GM18517 (cell line): ENCODE data around the gene SLC38A3.
"Not testable (repeated sequence)": the region's sequence is repeated elsewhere in the genome, so short reads cannot be mapped to it uniquely, and the experiment has no call there.

Experiments
- ATAC-seq: cut with Tn5 transposase; IDR thresholded peaks from one replicate; pipeline ENCODE4 v1.9.1; 2021; ENCODE audit warnings: mild to moderate bottlenecking, moderate library complexity; ENCODE audit not compliant: unreplicated experiment

Gene SLC38A3

DNA sequence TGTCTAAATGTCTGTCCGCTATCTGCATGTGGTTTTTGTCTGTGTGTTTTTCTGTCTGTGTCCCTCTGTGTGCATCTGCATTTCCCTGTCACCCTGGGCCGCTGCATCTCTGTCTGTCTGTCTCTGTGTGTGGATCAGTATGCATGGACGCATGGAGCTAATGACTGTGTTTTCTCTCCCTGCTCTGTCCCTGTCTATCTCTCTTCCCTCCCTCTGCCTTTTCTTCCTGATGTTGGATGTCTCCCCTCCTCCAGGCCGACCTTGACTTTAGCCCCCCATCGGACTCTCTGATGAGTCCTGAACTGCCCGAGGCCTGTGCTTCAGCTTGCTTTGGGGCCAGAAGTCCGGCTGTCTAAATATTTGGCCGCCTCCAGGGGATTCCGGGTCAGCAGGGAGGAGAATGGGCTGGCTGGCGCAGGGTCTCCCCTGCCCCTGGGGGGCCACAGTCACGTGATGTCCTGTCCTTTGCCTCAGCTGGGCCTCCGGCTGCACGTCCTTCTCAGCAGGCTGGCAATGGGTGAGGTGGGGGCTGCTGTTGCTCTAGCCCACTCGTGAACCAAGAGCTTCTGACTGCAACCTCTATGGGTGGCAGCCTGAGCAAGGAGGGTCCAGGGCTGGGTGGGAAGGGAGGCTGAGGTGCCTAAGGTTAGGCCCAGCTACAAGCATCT, 3.7 kb downstream of the SLC38A3 start:
- no peak for ATAC-seq

DNA sequence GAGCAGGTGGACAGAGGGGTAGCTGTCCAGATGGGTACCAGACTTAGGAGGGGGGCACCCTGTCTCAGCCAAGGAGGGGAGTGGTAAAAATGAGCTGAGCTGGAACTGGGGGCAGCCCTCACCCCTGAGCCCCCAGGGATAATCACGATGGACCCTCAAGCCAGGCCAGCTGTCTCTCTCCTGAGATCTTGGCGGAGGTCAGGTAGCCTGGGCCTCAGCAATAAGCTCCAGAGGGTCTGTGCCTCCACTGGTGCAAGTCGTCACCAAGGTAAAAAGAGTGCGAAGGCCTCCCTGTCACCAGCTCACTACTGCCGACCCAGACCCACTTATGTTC, 5.1 kb downstream of the SLC38A3 start:
- ATAC-seq = no peak

DNA sequence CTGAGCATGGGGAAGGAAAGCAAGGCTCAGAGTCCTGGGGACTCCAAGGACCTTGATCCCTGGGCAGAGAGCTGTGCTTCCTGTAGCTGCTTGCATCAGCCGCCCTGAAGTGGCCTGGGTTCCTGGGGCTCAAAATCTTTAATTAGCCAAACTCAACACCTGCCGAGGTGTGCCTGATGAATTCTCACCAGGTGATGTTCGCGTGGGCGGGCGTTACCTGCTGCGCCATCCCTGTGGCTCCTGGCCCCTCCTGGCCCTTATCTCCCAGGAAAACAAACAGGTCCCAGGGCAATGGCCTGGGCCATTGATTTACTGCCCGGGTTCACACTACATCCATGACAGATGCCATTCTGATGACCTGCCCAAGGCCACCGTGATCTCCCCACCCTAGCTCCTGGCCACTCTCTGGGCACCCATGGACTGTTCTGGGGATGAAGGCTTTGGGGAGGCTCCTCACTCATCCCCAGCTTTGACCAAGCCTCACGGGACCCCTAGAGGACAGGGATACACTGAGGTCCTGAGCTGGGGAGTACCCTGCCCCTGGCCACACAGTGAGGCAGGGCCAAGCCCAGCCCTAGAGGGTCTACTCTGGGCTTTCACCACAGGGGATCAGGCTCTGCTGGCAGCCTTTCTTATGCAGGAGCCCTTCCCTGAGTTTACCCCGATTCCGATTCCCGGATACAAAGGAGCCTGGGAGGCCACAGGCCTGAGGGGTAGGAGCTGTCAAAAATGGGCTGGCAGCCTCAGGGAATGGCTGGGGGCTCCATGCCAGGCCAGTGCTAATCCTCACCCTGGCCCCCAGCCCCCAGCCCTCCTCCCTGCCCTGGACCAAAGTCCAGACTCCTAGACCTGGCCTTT, 5.7 kb downstream of the SLC38A3 start:
- ATAC-seq = no peak

DNA sequence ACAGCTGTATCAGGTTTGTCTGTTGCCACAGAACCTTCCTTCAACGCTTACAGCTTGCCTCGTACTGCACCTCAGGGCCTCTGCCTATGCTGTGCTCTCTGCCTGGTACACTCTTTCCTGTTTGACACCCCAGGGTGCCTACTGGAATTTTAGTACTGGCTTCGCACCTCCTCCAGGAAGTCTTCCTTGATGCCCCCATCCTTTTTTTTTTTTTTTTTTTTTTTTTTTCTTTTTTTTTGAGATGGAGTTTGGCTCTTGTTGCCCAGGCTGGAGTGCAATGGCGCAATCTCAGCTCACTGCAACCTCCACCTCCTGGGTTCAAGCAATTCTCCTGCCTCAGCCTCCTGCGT, 6.3 kb downstream of the SLC38A3 start:
- not testable (repeated sequence) for ATAC-seq

DNA sequence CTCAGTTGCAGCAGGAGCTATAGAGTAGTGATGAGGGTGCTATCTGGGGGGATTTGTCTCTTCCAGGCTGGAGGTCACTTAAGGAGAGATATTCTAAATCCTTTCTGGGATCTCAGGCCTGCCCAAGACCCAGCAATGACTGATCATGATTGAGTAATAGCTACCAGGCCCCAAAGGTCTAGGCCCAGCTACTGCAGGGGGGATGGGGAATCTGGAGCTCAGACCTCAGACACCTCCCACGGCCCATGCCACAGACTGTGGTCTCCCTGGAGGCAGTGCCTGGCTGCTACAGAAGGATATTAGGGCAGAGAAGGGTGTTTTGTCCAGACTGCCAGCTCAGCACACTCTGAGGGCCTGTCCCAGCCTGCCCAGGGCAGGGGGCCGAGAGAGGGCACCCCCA, 6.9 kb downstream of the SLC38A3 start:
- ATAC-seq = no peak

DNA sequence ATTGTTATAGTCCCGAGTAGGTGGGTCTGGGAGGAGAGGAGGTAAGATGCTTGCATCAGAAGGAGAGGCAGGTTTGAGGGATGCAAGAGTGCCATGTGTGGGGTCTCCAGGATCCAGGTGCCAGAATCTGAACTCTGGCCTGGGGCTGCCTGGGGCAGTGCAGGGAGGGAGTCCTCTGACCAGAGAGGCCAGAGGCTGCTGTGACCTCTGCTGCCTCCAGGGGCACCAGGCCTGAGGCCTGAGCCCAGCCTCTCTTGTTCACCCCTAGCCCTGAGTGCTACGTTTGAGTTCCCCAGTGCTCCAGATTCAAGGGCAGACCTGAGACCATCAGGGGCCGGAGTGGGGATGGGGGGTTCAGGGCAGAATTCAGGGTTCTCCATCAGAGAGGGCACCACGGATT, 7.4 kb downstream of the SLC38A3 start:
- ATAC-seq = no peak

DNA sequence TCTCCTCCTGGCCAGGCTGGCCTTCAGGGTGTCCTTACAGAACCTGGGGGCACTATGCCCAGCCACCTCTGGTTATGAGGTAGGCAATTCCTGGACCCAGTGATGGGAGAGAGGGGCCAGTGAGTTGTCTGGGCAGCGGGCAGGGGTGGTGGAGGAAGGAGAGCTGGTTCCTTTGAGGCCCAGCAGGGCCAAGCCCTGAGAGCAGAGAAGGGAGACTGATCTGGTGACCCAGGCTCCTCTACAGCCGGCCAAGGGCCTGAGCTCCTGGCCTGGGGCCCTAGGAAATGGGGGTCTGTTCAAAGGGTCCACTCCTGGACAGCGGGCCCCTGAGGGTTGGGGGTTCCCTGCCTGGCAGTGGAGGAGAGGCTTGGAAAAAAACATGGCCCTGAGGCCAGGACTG, 7.9 kb downstream of the SLC38A3 start:
- no peak for ATAC-seq

DNA sequence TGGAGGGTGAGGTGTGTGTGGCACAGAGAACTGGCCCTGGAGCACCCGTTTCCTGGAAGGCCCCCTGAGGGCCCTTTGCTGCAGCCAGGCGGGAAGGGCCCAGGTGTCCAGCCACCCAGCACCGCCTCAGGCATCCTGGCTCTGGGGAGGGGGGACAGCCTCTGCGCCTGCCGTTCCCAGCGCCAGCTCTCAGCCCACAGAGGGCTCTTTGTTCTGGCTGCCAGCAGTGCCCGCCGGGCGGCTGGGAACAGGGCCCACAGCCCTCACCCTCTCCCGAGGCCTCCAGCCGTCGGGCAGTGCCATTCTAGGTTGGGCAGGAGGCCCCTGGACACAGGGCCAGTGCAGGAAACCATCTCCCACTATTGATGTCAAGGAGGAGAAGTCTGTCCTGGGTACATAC, 8.3 kb downstream of the SLC38A3 start:
- no peak for ATAC-seq

DNA sequence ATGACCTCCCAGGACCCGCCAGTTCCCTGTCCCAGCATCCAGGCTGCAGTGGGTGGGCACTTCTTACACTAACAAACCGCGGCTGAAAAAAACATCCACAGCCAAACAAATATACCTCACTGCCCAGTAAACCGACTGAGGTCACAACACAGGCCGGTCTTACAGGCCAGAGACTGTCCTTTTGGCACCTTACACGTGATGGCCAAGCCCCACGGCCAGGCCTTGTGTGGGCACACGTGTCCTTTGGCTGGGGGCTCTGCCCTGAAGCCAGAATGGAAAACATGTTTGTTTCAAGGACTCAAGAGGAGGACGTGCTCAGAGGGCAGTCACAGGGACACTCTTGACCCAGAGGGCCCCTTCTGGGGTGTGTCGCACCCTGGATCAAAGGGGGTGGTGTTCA, 9.8 kb downstream of the SLC38A3 start:
- no peak for ATAC-seq

DNA sequence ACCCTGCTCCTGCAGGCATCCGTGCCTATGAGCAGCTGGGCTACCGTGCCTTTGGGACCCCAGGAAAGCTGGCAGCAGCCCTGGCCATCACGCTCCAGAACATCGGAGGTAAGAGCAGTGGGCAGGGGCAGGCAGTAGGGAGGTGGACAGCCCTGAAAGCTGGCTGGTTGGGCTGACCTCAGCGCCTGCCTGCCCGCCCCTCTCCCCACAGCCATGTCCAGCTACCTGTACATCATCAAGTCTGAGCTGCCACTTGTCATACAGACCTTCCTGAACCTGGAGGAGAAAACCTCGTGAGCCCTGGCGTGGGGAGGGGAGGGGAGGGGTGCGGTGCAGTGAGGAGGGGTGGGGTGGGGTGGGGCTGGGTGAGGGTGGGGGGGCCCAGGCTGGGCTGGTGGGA, 10.5 kb downstream of the SLC38A3 start:
- ATAC-seq = no peak

DNA sequence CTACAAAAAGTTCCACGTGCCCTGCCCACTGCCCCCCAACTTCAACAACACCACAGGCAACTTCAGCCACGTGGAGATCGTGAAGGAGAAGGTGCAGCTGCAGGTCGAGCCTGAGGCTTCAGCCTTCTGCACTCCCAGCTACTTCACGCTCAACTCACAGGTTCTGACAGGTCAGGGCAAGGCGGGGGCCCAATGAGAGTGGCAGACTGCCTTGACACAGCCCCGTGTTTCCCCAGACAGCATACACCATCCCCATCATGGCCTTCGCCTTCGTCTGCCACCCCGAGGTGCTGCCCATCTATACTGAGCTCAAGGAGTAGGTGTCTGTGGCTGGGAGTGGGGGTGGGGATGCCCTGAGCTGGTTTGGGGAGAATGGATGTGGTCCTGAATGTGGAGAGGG, 12.6 kb downstream of the SLC38A3 start:
- no peak for ATAC-seq

DNA sequence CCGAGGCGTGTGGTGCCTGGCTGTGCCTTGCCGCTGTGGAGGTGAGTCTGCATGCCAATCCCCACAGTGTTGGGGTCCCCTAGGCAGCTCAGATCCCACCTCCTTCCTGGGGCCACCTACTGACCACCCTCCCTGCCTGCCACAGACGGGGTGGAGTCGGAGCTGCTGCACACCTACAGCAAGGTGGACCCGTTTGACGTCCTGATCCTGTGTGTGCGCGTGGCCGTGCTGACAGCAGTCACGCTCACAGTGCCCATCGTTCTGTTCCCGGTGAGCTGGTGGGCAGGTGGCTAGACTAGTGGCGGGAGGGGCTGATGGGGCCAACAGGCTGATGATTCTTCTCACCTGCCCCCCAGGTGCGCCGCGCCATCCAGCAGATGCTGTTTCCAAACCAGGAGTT, 13.4 kb downstream of the SLC38A3 start:
- ATAC-seq = no peak

DNA sequence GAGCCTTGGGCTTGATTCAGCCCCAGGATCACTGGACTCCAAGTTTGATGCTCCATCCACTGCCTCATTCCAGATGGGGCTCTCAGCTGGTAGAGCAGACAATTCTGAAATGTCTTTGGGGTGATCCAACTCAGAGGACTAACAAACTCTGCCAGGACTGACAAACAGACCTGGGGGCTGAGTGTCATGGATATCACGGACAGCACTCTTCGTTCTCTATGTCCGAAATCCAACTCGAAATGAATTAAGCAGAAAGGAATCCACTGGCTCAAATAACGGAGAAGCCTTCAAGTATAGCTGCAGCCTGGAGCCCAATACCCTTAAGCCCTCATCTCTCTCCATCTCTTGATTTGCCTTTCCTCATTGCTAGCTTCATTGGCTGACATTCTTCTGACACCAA, 14.2 kb downstream of the SLC38A3 start:
- ATAC-seq = no peak

DNA sequence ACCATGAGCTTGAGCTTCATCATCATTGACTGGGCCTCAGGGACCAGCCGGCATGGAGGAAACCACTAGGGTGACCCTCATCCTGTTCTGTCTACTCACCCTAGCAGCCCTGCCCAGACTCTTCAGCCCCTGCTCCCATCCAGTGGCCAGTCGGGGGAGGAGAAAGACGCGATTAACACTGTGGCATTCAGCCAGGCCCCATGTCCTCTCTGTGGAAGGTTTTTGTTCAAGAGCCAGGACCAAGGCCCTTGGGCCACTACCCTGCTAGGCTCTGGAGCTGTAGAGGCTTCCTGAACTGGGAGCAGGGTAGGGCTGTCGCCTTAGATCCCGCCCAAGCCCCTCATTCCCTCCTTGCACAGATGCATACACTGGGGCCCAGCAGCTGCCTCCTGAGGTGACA, 15.0 kb downstream of the SLC38A3 start:
- no peak for ATAC-seq

DNA sequence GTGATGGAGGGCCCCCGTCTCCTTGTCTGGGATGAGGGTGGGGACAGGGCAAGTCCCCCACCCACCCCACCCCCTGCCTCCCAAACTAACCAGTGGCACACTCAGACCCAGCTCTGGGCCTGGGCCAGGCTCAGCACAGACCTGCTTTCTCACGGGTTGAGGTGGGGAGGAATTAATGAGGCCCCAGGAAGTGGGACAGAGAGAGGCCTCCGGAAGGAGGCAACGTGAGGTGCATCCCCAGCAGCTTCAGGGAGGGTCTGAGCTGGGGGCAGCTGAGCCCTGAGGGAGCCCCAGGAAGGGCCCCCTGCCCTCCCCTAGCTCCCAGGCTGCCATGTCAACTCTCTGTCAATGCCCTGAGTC, 16.0 kb downstream of the SLC38A3 start:
- no peak for ATAC-seq

DNA sequence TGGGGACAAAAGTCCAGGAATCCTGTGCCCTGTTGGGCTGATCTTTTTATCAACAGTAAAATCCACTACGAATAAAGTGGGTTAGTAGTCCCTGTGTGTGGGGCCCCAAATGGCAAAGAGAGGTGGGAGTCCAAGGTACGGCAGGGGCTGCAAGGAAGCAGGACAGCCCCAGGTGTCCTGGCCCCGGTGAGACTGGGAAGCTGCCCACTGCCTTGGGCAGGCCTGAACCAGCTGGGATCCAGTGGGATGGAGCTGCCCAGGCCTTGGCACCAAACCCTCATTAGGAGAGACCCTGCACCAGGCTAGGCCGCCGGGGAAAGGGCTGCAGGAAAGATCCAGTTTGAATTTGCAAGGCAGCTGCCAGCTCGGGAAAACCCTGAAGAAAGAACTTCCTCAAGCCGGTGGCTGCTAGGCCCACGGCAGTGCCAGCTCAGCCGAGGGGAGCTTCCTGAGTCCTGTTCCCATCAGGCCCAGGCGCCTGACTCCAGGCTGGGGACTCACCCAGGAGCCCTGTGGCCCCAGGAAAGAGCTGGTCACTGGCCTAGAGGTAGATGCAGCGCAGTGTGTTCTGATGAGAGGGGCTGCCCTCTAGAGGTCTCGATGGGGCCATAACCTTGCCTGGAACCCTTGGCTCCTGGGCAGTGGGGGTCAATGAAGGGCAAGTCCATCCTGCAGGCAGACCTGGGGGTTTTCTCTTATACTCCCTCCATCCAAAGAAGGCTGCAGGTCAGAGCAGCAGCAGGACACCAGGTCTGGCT, 16.5 kb downstream of the SLC38A3 start:
- no peak for ATAC-seq

DNA sequence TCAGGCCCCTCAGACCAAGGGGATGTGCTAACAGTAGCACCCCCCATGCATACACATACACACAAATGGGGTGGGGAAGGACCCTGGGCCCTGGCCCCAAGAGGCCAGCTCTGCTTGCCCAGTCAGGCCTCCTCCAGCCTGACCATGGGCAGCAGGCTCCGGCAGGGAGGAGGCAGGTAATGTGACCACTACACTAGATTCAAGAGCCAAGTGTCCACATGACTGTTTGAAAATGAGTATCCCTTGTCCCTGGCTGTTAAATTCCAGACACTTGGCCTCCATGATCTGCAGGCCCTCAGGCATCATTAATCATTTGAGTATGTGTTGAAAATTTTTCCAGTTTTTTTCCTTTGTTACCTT, 17.1 kb downstream of the SLC38A3 start:
- ATAC-seq = no peak

DNA sequence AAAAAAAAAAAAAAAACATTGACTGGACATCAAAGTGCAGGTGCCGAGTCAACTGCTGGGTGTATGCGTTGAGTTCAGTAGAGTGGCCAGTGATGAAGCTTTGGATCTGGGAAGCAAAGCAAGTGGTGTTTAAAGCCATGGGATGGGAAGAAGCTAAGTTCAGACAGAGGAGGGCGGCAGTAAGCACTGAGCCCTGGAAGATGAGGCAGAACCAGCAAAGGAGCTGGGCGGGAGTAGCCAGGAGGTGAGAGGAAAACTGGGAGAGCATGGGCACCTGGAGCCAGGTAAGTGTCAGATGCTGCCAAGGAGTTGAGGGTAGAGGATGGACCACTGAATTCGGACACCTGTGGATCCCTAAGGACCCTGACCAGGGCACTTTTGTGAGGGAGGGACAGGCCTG, 19.6 kb downstream of the SLC38A3 start:
- ATAC-seq = no peak

DNA sequence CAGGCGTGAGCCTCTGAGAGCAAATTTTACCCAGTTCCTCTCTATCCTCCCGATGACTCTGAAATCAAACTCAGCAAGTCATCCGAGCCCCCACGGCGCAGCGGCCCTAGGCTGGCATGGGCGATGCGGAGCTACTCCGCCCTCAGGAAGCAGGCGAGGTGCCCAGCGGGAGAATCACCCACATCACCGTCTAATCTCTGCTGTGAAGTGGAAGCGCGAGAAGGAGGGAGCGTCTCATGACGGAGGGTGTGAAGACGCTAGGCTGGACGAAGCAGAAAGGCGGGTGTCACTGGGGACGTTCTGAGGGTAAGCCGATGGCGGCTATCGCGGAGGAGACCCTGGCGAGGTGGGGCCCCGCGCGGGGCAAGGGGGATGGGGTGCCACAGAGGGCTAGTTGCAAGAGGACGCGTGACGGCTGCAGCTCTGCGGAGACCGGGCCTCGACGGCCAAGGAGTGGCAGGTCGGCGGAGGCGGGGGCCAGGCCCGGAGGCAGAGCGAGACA, 21.9 kb downstream of the SLC38A3 start:
- peak; percentile 21 for ATAC-seq

DNA sequence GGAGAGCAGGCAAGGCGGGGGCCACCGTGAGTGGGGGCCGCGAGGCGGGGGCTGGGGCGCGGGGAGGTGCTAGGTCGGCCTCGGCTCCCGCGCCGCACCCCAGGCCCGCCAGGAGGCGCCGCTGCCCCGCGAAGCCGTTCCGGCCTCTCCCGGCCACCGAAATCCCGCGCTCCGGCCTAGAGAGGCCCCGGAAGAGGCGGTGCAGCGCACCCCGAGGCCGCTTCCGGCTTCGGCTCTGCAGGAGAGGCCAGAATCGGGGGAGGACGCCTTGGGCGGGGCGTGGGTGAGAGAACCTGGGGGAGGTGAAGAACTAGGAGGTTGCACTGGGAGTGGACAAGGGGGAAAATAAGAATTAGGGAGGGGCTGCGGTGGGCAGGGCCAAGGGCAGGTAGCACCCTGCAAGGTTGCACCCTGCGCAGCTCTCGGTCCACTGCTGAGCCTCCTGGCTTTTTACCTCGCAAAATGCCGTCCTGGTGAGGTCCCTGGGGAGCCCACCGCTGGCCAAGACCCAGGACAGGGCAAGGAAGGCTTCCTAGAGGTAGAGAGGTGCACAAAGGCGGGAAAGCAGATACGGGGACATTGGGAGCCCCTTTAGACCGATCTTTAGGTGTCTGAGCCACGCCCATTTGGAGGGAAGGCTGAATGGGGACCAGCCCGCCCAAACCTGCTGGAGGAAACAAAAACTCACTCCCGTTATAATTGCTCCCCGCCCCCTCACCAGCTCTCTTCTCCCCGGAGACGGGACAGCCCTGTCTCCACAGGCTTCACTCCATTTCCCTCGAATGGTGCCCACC, 22.5 kb downstream of the SLC38A3 start:
- peak; percentile 64 for ATAC-seq

DNA sequence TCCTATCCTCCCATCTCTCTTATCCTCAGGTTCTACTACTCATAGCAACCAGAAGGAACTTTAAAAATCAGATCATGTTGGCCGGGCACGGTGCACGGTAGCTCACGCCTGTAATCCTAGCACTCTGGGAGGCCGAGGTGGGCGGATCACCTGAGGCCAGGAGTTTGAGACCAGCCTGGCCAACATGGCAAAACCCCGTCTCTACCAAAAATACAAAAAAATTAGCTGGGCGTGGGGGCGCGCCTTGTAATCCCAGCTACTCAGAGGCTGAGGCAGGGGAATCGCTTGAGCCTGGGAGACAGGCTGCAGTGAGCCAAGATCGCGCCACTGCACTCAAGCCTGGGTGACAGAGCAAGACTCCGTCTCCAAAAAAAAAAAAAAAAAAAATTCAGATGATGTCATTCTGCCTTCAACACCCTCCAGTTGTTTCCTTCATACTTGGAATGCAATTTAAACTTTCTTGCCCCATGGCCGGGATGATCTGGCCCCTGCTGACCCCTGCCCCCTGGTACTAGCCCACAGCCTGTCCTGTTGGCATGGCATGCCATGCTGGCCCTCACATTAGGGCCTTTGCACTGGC, 23.2 kb downstream of the SLC38A3 start:
- not testable (repeated sequence) for ATAC-seq
